Bone marrow (tissue), 2 donors: Measurements from ENCODE around the gene CSNK2A2.
A peak's percentile ranks its signal among the peaks of the same experiment; 100 is the strongest.

ENCODE experiments used
- DNase-seq, 2 donors: peaks; one replicate each; lab custom pipeline; 2025; lab: John Stamatoyannopoulos, UW

CSNK2A2 gene

DNA sequence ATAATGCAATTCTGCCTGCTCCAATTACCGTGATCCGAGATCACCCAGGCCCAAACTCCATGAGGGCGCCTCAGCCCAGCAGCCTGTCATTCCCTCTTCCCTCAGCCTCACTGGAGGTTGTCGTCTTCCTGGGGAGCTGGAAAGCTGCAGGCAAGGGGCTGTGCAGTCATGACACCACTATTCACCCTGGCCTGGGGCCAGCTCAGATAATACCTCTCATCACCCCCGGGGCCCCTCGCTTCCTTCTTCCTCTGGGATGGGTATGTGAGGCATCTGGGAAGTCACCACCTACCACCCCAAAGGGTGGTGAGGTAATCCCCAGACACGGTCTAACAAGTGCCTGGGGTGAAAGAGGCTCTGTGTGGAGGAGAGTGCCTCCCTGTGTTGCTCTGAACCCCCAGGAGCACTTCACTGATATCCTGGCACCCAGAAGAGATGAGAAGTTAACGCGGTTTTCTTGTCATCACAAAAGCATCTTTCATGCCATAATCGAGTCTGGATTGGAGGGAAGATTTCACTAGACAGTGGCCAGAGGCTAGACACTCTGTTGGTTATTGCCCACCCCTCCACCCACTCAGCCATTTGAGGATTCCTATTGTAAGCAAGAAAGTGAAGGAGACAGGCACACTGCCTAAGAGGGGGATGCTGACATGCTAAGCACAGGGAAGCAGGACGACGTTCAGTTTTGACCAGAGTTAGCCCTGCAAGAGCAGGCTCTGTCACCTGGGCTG is 87.2 kb downstream of the CSNK2A2 start:
- no peak for DNase-seq

DNA sequence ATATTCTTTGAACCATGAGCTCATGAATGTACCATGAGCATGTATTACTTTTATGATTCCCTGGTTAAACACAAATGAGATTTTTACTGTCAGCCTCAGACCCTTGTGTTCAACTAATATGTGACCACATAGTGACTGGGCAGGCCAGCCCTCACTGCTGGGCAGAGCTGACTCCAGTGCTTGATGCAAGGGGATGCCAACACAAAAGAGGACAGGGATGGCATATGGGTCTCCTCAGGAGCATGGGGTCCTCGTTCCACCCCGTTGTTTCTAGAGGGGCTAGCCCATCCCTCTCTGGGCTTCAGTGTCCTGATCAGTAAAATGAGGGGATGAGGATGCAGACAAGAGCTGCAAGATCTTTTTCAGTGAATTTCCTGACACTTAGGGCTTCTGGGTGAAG is 88.0 kb downstream of the CSNK2A2 start:
- DNase-seq = no peak

DNA sequence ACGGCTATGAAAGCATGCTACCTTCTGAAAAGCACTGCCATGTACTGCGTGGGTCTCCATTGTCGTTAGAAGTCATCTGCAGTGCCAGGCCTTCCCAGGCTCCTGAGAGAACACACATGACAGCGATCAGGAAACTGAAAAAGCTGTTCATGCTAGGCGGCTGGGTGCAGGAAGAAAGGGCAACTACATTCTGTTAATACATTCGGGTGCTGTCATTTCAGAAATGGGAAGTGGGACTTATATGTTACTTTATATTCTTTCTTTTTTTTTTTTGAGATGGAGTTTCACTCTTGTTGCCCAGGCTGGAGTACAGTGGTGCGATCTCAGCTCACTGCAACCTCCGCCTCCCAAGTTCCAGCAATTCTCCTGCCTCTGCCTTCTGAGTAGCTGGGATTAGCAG is 88.6 kb downstream of the CSNK2A2 start:
- DNase-seq = peak in 1 of 2 donors; percentile 61
